Retinal pigment epithelial cell (primary cell): ENCODE data around the gene MYO18B.
"Not testable (repeated sequence)": the region's sequence is repeated elsewhere in the genome, so short reads cannot be mapped to it uniquely, and the experiment has no call there.

Source experiments
- DNase-seq: peaks from one replicate; pipeline ENCODE4 v3.0.0-alpha.2; 2010; ENCODE audit warnings: low read depth
- H3K4me3 ChIP-seq: 2 replicates; pipeline ENCODE4 v1.5.1; 2011; ENCODE audit warnings: mild to moderate bottlenecking, low read length, control low read depth, moderate library complexity
- CTCF ChIP-seq: conservative IDR thresholded peaks from 2 replicates; pipeline ENCODE4 v1.5.1; 2011; ENCODE audit warnings: low read depth, low read length, control low read depth, inconsistent platforms

The MYO18B gene

GRCh38 chr22:25970374-25970911, 228.5 kb downstream of the MYO18B start:
- no peak overlapping the region for H3K4me3 ChIP-seq
- no peak for TF ChIP-seq CTCF
- DNase-seq, result no peak

- no peak for TF ChIP-seq CTCF
- no peak overlapping the region for H3K4me3 ChIP-seq
- no peak for DNase-seq
These were observed 229.2 kb downstream of the MYO18B start for GRCh38 chr22:25970999-25971811.

- TF ChIP-seq CTCF, result no peak
- DNase-seq, result no peak
- H3K4me3 ChIP-seq, result no peak overlapping the region
These were observed 230.4 kb downstream of the MYO18B start for GRCh38 chr22:25972397-25972796.

GRCh38 chr22:25976356-25976755, 234.4 kb downstream of the MYO18B start:
- TF ChIP-seq CTCF, result no peak
- DNase-seq, result no peak
- H3K4me3 ChIP-seq, result no peak overlapping the region

- TF ChIP-seq CTCF, result no peak
- DNase-seq, result no peak
- no peak overlapping the region for H3K4me3 ChIP-seq
These were observed 238.0 kb downstream of the MYO18B start for GRCh38 chr22:25979968-25980367.

GRCh38 chr22:25984911-25985310, 242.9 kb downstream of the MYO18B start:
- DNase-seq, H3K4me3 ChIP-seq: not testable (repeated sequence)

- no peak overlapping the region for H3K4me3 ChIP-seq
- DNase-seq, result no peak
- no peak for TF ChIP-seq CTCF
These were observed 246.0 kb downstream of the MYO18B start for GRCh38 chr22:25987948-25988347.
